H9 (cell line): Measurements from ENCODE around the gene BHLHA15. TPM values are rescaled to one million over a fixed set of nuclear protein-coding genes. Genes with fewer than 3 reads are reported as not detected.

Source experiments
- DNase-seq: peaks from one replicate; pipeline ENCODE4 v3.0.0-alpha.2; 2017
- H2AFZ ChIP-seq: one replicate; pipeline ENCODE4 v1.6.1; 2013; ENCODE audit warnings: mild to moderate bottlenecking, low read length, control low read depth, moderate library complexity
- H2AK5ac ChIP-seq: 2 replicates; pipeline ENCODE4 v1.6.1; 2013; ENCODE audit warnings: low read length, control low read depth, mixed read lengths; ENCODE audit not compliant: insufficient read length
- H2BK120ac ChIP-seq: one replicate; pipeline ENCODE4 v1.6.1; 2013; ENCODE audit warnings: low read depth, mild to moderate bottlenecking, low read length, control low read depth, inconsistent platforms; ENCODE audit not compliant: poor library complexity, severe bottlenecking
- H2BK12ac ChIP-seq: 2 replicates; pipeline ENCODE4 v1.6.1; 2013; ENCODE audit warnings: low read length, control low read depth, mixed read lengths, low read depth; ENCODE audit not compliant: insufficient read length
- H2BK15ac ChIP-seq: 2 replicates; pipeline ENCODE4 v1.6.1; 2013; ENCODE audit warnings: low read depth, low read length, control low read depth
- H2BK20ac ChIP-seq: one replicate; pipeline ENCODE4 v1.6.1; 2013; ENCODE audit warnings: low read depth, mild to moderate bottlenecking, low read length, control low read depth, inconsistent platforms; ENCODE audit not compliant: poor library complexity, severe bottlenecking
- H2BK5ac ChIP-seq: 2 replicates; pipeline ENCODE4 v1.6.1; 2013; ENCODE audit warnings: low read length, control low read depth, mixed read lengths; ENCODE audit not compliant: insufficient read length
- H3K14ac ChIP-seq: 2 replicates; pipeline ENCODE4 v1.6.1; 2013; ENCODE audit warnings: low read length, control low read depth; ENCODE audit not compliant: insufficient read depth
- H3K18ac ChIP-seq: 2 replicates; pipeline ENCODE4 v1.6.1; 2013; ENCODE audit warnings: low read depth, mild to moderate bottlenecking, mixed read lengths, low read length, control low read depth; ENCODE audit not compliant: insufficient read length
- H3K23ac ChIP-seq: 2 replicates; pipeline ENCODE4 v1.6.1; 2013; ENCODE audit warnings: low read length, control low read depth, mixed read lengths, low read depth; ENCODE audit not compliant: insufficient read length
- H3K23me2 ChIP-seq: 2 replicates; pipeline ENCODE4 v1.6.1; 2013; ENCODE audit warnings: low read depth, mild to moderate bottlenecking, mixed read lengths, low read length, control low read depth; ENCODE audit not compliant: insufficient read length, poor library complexity, severe bottlenecking
- H3K27ac ChIP-seq: 2 replicates; pipeline ENCODE4 v1.5.1; 2013; ENCODE audit warnings: low read length, control low read depth, mixed read lengths, low read depth; ENCODE audit not compliant: insufficient read length
- H3K27me3 ChIP-seq: 2 replicates; pipeline ENCODE4 v1.6.1; 2013; ENCODE audit warnings: low read length, control low read depth, inconsistent platforms; ENCODE audit not compliant: insufficient read depth
- H3K4ac ChIP-seq: 2 replicates; pipeline ENCODE4 v1.6.1; 2013; ENCODE audit warnings: low read depth, mild to moderate bottlenecking, control low read depth, inconsistent platforms, low read length, moderate library complexity
- H3K4me1 ChIP-seq: 2 replicates; pipeline ENCODE4 v1.6.1; 2013; ENCODE audit warnings: low read length, control low read depth, inconsistent platforms; ENCODE audit not compliant: insufficient read depth
- H3K4me2 ChIP-seq: 2 replicates; pipeline ENCODE4 v1.6.1; 2013; ENCODE audit warnings: low read length, control low read depth, mixed read lengths; ENCODE audit not compliant: insufficient read length, insufficient read depth
- H3K56ac ChIP-seq: 2 replicates; pipeline ENCODE4 v1.6.1; 2013; ENCODE audit warnings: low read depth, mild to moderate bottlenecking, mixed read lengths, low read length, control low read depth; ENCODE audit not compliant: insufficient read length
- H3K79me1 ChIP-seq: 2 replicates; pipeline ENCODE4 v1.6.1; 2013; ENCODE audit warnings: low read depth, mild to moderate bottlenecking, moderate library complexity, low read length, control low read depth, inconsistent platforms; ENCODE audit not compliant: insufficient read depth, poor library complexity, severe bottlenecking
- H3K79me2 ChIP-seq: 2 replicates; pipeline ENCODE4 v1.6.1; 2013; ENCODE audit warnings: low read length, control low read depth, inconsistent platforms; ENCODE audit not compliant: insufficient read depth
- H3K9ac ChIP-seq: 2 replicates; pipeline ENCODE4 v1.6.1; 2013; ENCODE audit warnings: low read length, control low read depth, mixed read lengths; ENCODE audit not compliant: insufficient read length; ENCODE audit errors: extremely low read depth
- H3K9me3 ChIP-seq: one replicate; pipeline ENCODE4 v1.6.1; 2013; ENCODE audit warnings: low read depth, low read length, inconsistent platforms; ENCODE audit not compliant: control insufficient read depth
- H3T11ph ChIP-seq: one replicate; pipeline ENCODE4 v1.6.1; 2013; ENCODE audit warnings: mild to moderate bottlenecking, low read length, control low read depth, inconsistent platforms
- H4K20me1 ChIP-seq: one replicate; pipeline ENCODE4 v1.6.1; 2013; ENCODE audit not compliant: control insufficient read depth, insufficient read length, insufficient read depth
- H4K5ac ChIP-seq: 2 replicates; pipeline ENCODE4 v1.6.1; 2013; ENCODE audit warnings: low read depth, mild to moderate bottlenecking, mixed read lengths, low read length, control low read depth; ENCODE audit not compliant: insufficient read length
- H4K8ac ChIP-seq: replicated peaks from 2 replicates; pipeline ENCODE4 v1.6.1; 2013; ENCODE audit warnings: low read length, control low read depth, mixed read lengths, low read depth; ENCODE audit not compliant: insufficient read length
- H4K91ac ChIP-seq: 2 replicates; pipeline ENCODE4 v1.6.1; 2013; ENCODE audit warnings: low read depth, mild to moderate bottlenecking, moderate library complexity, mixed read lengths, low read length, control low read depth; ENCODE audit not compliant: insufficient read length
- H3K27ac Mint-ChIP-seq, 3 experiments: 2 replicates in 2 of 3; 3 replicates in 1 of 3; pipeline ENCODE4 v1.8.0; 2020 to 2021; ENCODE audit warnings: mixed read lengths in 3 of 3, mild to moderate bottlenecking in 1 of 3, moderate library complexity in 1 of 3
- H3K27me3 Mint-ChIP-seq: 2 replicates; pipeline ENCODE4 v1.8.0; 2021; ENCODE audit warnings: low read depth, mild to moderate bottlenecking, moderate library complexity, mixed read lengths
- H3K36me3 Mint-ChIP-seq, 3 experiments: 2 replicates in 2 of 3; 3 replicates in 1 of 3; pipeline ENCODE4 v1.8.0; 2020 to 2021; ENCODE audit warnings: low read depth in 3 of 3, mixed read lengths in 3 of 3; ENCODE audit not compliant: insufficient read depth in 1 of 3
- H3K4me1 Mint-ChIP-seq, 2 experiments: 2 replicates each; pipeline ENCODE4 v1.8.0; 2020; ENCODE audit warnings: mixed read lengths in 2 of 2
- H3K4me3 Mint-ChIP-seq, 2 experiments: 2 replicates in 1 of 2; 3 replicates in 1 of 2; pipeline ENCODE4 v1.8.0; 2020 to 2021; ENCODE audit warnings: mild to moderate bottlenecking in 2 of 2, mixed read lengths in 2 of 2, moderate library complexity in 1 of 2
- H3K9me3 Mint-ChIP-seq, 2 experiments: 2 replicates in 1 of 2; 3 replicates in 1 of 2; pipeline ENCODE4 v1.8.0; 2020; ENCODE audit warnings: mild to moderate bottlenecking in 2 of 2, mixed read lengths in 2 of 2, moderate library complexity in 1 of 2
- CTCF ChIP-seq: fragments of 200-600 bp; sonication (generic); conservative IDR thresholded peaks from 3 replicates; pipeline ENCODE4 v1.8.0; 2021; ENCODE audit warnings: antibody characterized with exemption, mild to moderate bottlenecking
- WGBS: extraction: QIAGEN DNeasy Blood & Tissue Kit; methylation state at CpG from one replicate; pipeline ENCODE4 v1.1.7; 2013; ENCODE audit warnings: missing lambda C conversion rate, low lambda C conversion rate, mixed read lengths; ENCODE audit not compliant: insufficient read length; ENCODE audit errors: extremely low coverage; 5-methylcytosine and 5-hydroxymethylcytosine counted together
- total RNA-seq: library from RNA; stranded (reverse); gene quantifications from 2 replicates; pipeline ENCODE4 v1.2.1, GENCODE V29; 2021

BHLHA15 gene
- total RNA-seq, 1 experiment from 2014 or later, result 1.4 TPM

GRCh38 chr7:98216941-98217622 lies 5.8 kb downstream of the BHLHA15 start:
- Histone ChIP-seq H3K27ac (no peak overlapping the region), H3K56ac (no peak overlapping the region), H3K4ac (no peak overlapping the region), H2BK15ac (no peak overlapping the region), H3K23me2 (no peaks in the 10 kb centered on the region), H3K4me2 (no peak overlapping the region), H3K4me1 (no peaks in the 10 kb centered on the region), H3K9ac (no peak overlapping the region), H3K23ac (no peak overlapping the region), H4K20me1 (no peaks in the 10 kb centered on the region), H2AFZ (no peak overlapping the region), H4K5ac (no peak overlapping the region), H2AK5ac (no peak overlapping the region), H3K18ac (no peak overlapping the region), H4K8ac (no peak overlapping the region), H2BK5ac (no peak overlapping the region), H3K9me3 (no peaks in the 10 kb centered on the region), H3K79me2 (no peaks in the 10 kb centered on the region), H4K91ac (no peak overlapping the region), H2BK20ac (no peak overlapping the region), H3K14ac (no peak overlapping the region; the same call in 1 of the 2 replicates), H3K79me1 (no peaks in the 10 kb centered on the region), H2BK120ac (no peak overlapping the region), H3K27me3 (no peaks in the 10 kb centered on the region), H3T11ph (no peak overlapping the region), H2BK12ac (no peak overlapping the region)
- Mint-ChIP-seq H3K4me1 (peaks cover 0 to 5% of the 10 kb centered on the region in 2 experiments; a peak in 2 of 4 replicates), H3K36me3 (no peaks in the 10 kb centered on the region), H3K27ac (no peak overlapping the region), H3K27me3 (no peaks in the 10 kb centered on the region), H3K9me3 (no peaks in the 10 kb centered on the region), H3K4me3 (no peak overlapping the region)
- no peak for TF ChIP-seq CTCF
- no peak for DNase-seq
- no CpG with 5 or more reads among the region's 24 CpGs for WGBS
